Activated T-cell treated with anti-CD3 and anti-CD28 coated beads for 24 hours (primary cell): ENCODE data around the gene TBX21.

Experiments
- DNase-seq: peaks from one replicate; pipeline ENCODE4 v3.0.0-alpha.2; 2020; ENCODE audit warnings: low read depth

The TBX21 gene

GRCh38 chr17:47714773-47715396 lies 18.2 kb upstream of the TBX21 start:
- no peak for DNase-seq

- DNase-seq = no peak
Measured at GRCh38 chr17:47715669-47716325, 17.2 kb upstream of the TBX21 start.

- DNase-seq = no peak
Measured at GRCh38 chr17:47716375-47716774, 16.7 kb upstream of the TBX21 start.

DNA sequence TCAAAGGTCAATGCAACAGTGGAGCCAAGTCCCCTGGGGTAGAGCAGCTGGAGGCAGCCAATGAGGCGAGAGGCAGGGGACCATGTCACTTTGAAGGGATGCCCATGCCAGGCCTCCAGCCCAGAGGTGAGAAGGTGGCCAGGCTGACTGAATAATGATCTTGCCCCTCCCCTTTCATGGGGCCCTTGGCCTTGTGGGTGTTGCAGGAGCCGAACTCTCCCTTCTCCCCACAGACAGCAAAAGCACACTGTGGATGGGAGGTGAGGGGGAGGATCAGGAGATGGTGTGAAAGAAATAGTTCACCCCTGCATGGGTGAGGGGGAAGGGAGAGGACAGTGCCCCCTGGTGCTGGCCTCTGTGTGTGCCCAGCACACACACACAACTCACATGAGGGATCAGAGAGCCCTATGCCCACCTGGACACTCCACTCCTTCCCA lies 15.8 kb upstream of the TBX21 start:
- no peak for DNase-seq

- DNase-seq = no peak
Measured at GRCh38 chr17:47717979-47718621, 14.9 kb upstream of the TBX21 start.

DNA sequence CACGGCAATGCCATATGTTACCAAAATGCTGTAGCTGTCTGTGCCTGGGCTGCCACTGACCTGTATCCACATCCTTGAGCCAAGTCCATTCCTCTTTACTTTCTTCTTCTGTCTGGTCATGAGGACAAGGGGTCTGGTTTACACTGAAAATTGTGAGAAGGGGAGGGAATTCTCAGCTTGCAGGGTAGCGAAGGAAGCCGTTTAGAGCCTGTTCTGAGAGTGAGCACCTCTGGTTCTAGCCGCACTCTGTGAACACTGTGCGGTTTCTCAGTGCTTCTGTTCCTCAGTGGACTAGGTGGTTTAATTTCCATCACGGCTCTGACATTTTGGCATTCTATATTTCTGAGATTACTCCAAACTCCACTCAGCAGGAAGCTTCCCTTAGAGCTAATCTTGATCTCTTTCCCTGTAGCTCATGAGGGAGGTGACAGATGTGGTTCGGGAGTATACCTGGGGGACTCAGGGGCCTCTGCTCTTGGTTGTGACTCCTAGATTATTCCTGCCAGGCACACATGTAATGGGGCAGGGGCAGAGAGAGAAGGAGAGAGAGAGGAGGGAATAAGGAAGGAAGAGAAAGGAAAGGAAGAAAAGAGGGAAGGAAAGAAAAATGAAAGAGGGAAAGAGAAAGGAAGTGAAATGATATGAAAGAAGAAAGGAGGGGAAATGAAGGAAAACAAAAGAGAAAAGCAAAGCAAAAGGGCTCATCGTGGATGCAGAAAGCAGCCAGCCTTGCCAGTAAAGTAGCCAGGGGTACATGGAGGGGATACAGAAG lies 14.2 kb upstream of the TBX21 start:
- DNase-seq = no peak

DNA sequence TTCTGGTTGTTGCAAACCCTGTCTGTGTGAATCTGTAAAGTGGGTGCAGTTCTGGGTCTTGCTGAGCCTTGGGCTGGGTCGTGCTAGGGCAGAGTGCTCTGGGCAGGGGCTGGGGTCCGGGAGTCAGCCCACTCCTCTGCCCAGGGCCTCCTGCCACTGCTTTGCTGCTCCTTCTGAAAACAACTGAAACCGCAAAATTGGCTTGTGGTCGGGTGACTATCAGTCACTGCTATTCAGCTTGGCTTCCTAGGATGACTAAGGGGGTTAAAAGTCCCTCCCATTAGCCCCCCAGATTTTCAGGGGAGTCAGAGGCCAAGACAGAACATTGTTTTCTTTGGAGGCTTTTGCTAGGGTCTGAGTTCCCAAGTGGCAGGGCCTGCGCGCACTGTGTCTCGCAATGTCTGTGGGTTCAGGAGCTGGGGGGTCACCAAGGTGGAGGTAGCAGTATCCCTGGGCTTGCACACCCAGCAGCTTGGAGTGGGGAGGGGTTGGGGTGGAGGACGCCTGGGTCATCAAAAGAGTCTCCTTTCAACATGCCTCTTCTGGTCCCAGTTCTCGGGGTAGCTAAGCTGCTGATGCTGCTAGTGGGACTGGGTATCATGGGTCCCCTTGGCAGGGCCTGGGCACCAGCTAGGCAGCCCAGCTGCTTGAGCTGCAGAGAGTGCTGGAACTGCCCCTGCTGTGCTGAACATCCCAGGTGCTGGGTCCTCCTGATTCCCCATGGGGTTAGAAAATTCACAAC lies 13.5 kb upstream of the TBX21 start:
- peak; percentile 71 for DNase-seq

- DNase-seq = no peak
Measured at GRCh38 chr17:47720196-47720595, 12.8 kb upstream of the TBX21 start.

DNA sequence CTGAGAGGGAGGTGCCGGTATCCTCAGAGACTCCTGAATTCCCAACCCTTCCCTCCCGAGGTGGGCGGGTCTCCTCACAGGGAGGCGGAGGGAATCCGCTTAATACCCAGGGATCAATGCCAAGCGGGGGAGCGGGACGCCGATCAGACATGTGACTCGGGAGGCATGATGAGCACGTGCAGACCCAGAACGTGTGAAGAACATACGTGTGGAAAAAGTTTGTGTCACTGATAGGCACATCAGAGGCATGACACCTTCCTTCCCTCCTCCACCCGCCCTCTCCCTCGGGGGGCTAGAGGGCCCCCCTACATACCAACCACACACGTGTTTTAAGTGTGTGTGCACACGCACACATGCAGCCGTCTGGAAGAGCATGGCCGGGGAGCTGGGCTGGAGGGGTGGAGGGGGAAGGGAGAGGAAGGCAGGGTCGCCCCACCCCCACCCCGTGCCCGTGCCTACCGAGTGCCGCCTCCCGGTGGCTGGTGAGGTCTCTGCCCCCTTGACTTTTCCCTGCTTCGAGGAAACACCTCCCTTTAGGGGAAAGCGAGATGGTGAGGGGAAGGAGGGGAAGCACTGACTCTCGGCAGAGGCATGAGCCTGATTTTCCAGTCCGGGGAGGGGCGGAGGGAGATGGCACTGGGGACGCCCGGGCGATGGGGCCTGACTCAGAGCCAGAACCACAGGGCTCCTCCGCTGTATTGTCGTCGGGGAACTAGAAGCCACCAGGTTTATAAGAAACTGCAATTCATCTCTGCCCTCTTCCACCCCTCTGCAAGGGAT lies 12.1 kb upstream of the TBX21 start:
- DNase-seq = peak; percentile 97

- DNase-seq = no peak
Measured at GRCh38 chr17:47721725-47722124, 11.3 kb upstream of the TBX21 start.

DNA sequence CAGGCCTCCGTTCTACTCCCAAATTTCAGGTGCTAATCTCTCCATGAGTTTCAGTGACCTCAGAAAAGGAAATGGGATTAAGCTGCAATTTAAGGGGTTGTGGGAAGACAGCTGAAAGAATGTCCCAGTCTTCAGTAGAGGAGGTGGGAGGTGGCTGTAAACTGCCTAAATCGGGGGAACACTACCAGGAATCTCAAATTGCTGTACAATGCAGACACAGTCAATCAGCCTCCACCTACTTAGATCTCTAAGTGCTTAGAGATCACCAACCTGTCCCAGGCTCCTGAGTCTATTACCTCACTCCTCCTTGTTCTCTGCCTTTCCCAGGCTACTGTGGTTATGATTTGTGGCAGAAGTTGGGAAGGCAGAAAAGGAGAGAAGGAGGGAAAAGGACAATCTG lies 8.3 kb upstream of the TBX21 start:
- DNase-seq = no peak

DNA sequence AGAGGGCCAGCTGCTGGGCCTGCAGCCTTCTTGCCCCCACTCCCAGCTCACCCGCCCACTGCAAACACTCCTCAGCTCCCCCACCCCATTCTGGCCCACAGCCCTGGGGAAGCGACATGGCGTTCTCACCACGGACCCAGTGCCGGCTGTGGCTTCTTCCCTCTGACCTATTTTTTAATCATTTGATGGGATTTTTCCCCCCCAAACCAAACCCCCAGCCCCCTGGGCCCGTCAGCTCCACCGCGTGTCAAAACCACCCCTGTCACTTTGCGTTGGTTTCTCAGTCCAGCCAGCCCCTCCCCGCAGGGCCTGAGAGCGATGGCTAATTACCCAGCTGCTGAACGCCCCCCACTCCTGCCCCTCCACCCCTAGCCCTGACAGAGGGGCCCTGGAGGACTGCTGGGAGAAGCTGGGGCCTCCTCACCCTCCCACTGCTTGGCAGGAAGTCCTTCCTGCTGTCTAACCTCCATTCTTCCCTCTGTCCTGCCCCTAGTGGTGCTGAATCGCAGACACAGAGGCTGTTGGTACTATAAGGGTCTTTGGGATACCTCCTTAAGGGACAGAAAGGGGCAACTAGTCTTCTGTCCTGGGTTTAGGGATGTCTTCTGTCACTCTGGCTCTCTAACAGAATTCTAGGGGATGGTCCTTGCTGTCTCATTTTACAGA lies 7.5 kb upstream of the TBX21 start:
- no peak for DNase-seq

GRCh38 chr17:47726796-47727703 lies 6.0 kb upstream of the TBX21 start:
- DNase-seq = no peak

DNA sequence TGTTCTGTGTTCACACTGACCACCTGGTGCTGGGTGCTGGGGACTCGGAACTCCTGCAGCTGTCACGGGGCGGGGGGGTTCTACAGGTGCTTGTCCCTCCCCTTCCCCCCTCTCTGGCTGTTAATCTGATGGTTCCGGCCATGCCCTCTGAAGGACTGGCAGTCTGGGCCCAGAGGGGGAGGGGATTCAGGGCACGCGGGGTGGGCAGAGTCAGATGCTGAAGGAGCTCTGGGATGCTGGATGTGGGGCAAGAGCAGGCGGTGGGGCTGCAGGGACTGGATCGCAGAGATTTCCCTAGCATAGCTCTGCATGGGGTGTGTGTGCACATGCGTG lies 5.4 kb upstream of the TBX21 start:
- no peak for DNase-seq

DNA sequence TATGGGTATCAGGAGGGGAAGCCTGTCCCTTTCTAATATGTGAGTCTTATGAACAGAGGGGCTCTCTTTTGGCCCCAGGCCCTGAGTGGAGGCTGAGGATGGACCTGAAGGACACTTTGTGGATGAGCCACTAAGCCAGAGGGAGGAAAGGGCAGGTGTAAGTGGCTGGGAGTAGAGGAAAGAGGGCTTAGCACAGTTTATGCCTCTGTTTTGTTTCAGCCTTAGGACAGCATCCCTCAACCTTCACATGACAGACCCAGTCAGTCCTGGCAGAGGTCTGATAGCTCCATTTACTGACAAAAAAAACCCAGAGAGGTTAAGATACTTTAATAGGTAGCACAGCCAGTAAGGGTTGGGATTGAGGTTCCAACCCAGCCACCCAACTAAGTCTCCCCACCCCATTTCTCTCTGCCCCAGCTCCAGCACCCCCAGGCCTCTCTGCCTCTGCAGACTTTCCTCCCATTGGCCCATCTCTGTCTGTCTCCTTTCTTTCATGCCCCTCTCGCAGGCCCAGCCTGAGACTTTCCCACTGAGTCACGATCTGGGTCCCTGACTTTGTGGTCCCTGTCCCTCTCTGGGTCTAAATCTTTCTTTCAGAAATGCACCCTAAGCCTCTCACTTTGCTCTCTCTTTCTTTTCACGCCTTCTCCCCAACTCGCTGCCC lies 4.7 kb upstream of the TBX21 start:
- no peak for DNase-seq

GRCh38 chr17:47729476-47729875 lies 3.6 kb upstream of the TBX21 start:
- no peak for DNase-seq

DNA sequence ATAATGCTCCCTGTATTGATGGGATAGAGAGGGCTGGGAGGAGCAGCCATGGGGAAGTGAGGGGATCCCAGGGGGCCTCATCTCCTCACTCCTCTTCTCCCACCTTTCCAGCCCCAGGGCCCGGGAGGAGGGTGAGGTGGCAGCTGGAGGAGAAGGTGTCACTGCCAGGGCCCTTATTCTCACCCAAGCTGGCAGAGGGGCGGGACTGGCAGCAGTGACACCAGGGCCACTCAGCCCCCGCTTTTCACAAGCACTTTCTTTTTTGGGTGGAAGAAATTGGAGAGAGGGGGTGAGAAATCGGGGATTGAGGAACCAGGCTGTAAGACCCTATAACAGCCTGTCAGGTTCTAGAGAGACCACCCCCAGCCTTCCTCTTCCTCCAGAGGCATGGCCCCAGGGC lies 2.4 kb upstream of the TBX21 start:
- no peak for DNase-seq

DNA sequence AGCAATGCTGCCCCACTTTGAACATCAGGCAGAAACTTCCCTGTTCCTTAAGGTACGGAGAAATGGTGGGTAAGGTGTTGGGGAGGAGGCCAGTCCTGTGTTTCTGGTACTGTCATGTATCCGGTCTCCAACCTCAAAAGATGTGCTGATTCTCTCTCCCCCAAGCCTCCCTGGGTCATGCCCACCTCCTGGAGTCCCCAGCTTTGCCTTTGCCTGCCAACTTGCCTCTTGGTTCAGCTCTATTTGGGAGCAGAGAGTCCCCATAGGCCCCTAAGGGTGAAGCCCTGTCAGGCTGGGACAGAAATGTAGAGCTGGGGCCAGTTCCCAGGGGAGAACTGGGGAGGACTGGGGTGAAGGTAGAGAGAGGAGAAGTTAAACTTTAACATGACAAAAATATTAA lies 1.6 kb upstream of the TBX21 start:
- no peak for DNase-seq

GRCh38 chr17:47732399-47733046 lies 513 bp upstream of the TBX21 start:
- DNase-seq = no peak
